GM12873 (cell line): ENCODE data around the gene CES5A.

ENCODE experiments used
- CTCF ChIP-seq: IDR thresholded peaks from 2 replicates; pipeline ENCODE4 v1.5.1; 2012; ENCODE audit warnings: low read depth, mild to moderate bottlenecking, moderate library complexity, low read length, control low read depth; ENCODE audit not compliant: insufficient read depth; ENCODE audit errors: missing control alignments

CES5A gene

GRCh38 chr16:55836158-55836611 lies 39.0 kb downstream of the CES5A start:
- TF ChIP-seq CTCF = no peak

- TF ChIP-seq CTCF = no peak
Observed at GRCh38 chr16:55835581-55835980, 39.6 kb downstream of the CES5A start.

GRCh38 chr16:55834049-55834448 lies 41.1 kb downstream of the CES5A start:
- TF ChIP-seq CTCF = no peak

GRCh38 chr16:55832773-55833691 lies 42.1 kb downstream of the CES5A start, which contains the start of gene CES1:
Gene CES1 (minus strand): TSS chr16:55833096. CDS start chr16:55833055, 41 bp downstream.
- TF ChIP-seq CTCF = no peak

GRCh38 chr16:55832425-55832772 lies 42.8 kb downstream of the CES5A start:
- TF ChIP-seq CTCF = no peak

- no peak for TF ChIP-seq CTCF
Observed at GRCh38 chr16:55830658-55831294, 44.4 kb downstream of the CES5A start.

- no peak for TF ChIP-seq CTCF
Observed at GRCh38 chr16:55828680-55829079, 46.5 kb downstream of the CES5A start.
